GM19397 (cell line): ENCODE measurements around the gene AK8.

Experiments used
- ATAC-seq: cut with Tn5 transposase; IDR thresholded peaks from one replicate; pipeline ENCODE4 v1.9.1; 2021; ENCODE audit warnings: mild to moderate bottlenecking, moderate library complexity; ENCODE audit not compliant: unreplicated experiment

The AK8 gene

GRCh38 chr9:132888151-132888550, 10.1 kb upstream of the AK8 start:
- ATAC-seq = no peak

- no peak for ATAC-seq
These were observed 9.4 kb upstream of the AK8 start for GRCh38 chr9:132887181-132888120.

GRCh38 chr9:132886334-132886725, 8.2 kb upstream of the AK8 start:
- no peak for ATAC-seq

- no peak for ATAC-seq
These were observed 7.7 kb upstream of the AK8 start for GRCh38 chr9:132885720-132886333.

GRCh38 chr9:132883349-132884294, 5.5 kb upstream of the AK8 start:
- ATAC-seq = no peak

GRCh38 chr9:132882616-132883015, 4.5 kb upstream of the AK8 start:
- ATAC-seq = no peak

- ATAC-seq = no peak
These were observed 3.7 kb upstream of the AK8 start for GRCh38 chr9:132881826-132882225.

- no peak for ATAC-seq
These were observed 2.2 kb upstream of the AK8 start for GRCh38 chr9:132880324-132880661.

- ATAC-seq = no peak
These were observed 1.6 kb upstream of the AK8 start for GRCh38 chr9:132879457-132880323.

GRCh38 chr9:132878695-132879456, 792 bp upstream of the AK8 start, which contains the start of gene SPACA9:
Gene SPACA9, plus strand, starts transcription at chr9:132878898. Its CDS starts 5,050 bp downstream, at chr9:132883948.
- ATAC-seq = no peak

- no peak for ATAC-seq
These were observed 643 bp downstream of the AK8 start for GRCh38 chr9:132877458-132877823.

GRCh38 chr9:132876849-132877248, 1.2 kb downstream of the AK8 start:
- ATAC-seq = no peak

- no peak for ATAC-seq
These were observed 2.9 kb downstream of the AK8 start for GRCh38 chr9:132875159-132875558.

GRCh38 chr9:132873403-132873802, 4.7 kb downstream of the AK8 start:
- no peak for ATAC-seq

GRCh38 chr9:132869266-132869665, 8.8 kb downstream of the AK8 start:
- ATAC-seq = no peak

- ATAC-seq = no peak
These were observed 11.2 kb downstream of the AK8 start for GRCh38 chr9:132866898-132867297.

GRCh38 chr9:132864691-132865090, 13.4 kb downstream of the AK8 start:
- ATAC-seq = no peak

GRCh38 chr9:132864277-132864676, 13.8 kb downstream of the AK8 start:
- no peak for ATAC-seq

GRCh38 chr9:132863096-132863495, 15.0 kb downstream of the AK8 start:
- ATAC-seq = no peak

- no peak for ATAC-seq
These were observed 15.6 kb downstream of the AK8 start for GRCh38 chr9:132862533-132862932.
